ENCODE measurements around the gene SIT1.

The SIT1 gene

GRCh38 chr9:35687972-35688557, 37.3 kb upstream of the SIT1 start:
- DNase-seq, result no peak
- TF ChIP-seq GATA1 (IDR thresholded peaks at IDR 0.05; ENCODE audit: low read depth, low read length) (no peak), POLR2A (IDR thresholded peaks at IDR 0.05; ENCODE audit: low read length) (no peak)

- TF ChIP-seq POLR2A (IDR thresholded peaks at IDR 0.05; ENCODE audit: low read length) (no peak), GATA1 (IDR thresholded peaks at IDR 0.05; ENCODE audit: low read depth, low read length) (no peak)
- DNase-seq, result no peak
Measured at GRCh38 chr9:35687306-35687705, 36.6 kb upstream of the SIT1 start.

- DNase-seq, result no peak
- TF ChIP-seq POLR2A (IDR thresholded peaks at IDR 0.05; ENCODE audit: low read length), result no peak
- TF ChIP-seq GATA1 (IDR thresholded peaks at IDR 0.05; ENCODE audit: low read depth, low read length), result no peak
Measured at GRCh38 chr9:35686222-35687203, 35.8 kb upstream of the SIT1 start.

- TF ChIP-seq POLR2A (IDR thresholded peaks at IDR 0.05; ENCODE audit: low read length) (no peak), GATA1 (IDR thresholded peaks at IDR 0.05; ENCODE audit: low read depth, low read length) (no peak)
Measured at GRCh38 chr9:35685506-35685905, 34.8 kb upstream of the SIT1 start.

GRCh38 chr9:35684921-35685320, 34.2 kb upstream of the SIT1 start:
- TF ChIP-seq POLR2A (IDR thresholded peaks at IDR 0.05; ENCODE audit: low read length) (no peak), GATA1 (IDR thresholded peaks at IDR 0.05; ENCODE audit: low read depth, low read length) (no peak)
- DNase-seq, result no peak

More at GRCh38 chr9:35685506-35685905, 34.8 kb upstream of the SIT1 start:
- no peak for DNase-seq

GRCh38 chr9:35683323-35683722, 32.6 kb upstream of the SIT1 start:
- TF ChIP-seq POLR2A (IDR thresholded peaks at IDR 0.05; ENCODE audit: low read length) (no peak), GATA1 (IDR thresholded peaks at IDR 0.05; ENCODE audit: low read depth, low read length) (no peak)
- no peak for DNase-seq

GRCh38 chr9:35682520-35683315, 32.0 kb upstream of the SIT1 start:
- TF ChIP-seq POLR2A (IDR thresholded peaks at IDR 0.05; ENCODE audit: low read length) (no peak), GATA1 (IDR thresholded peaks at IDR 0.05; ENCODE audit: low read depth, low read length) (no peak)
- DNase-seq, result no peak

GRCh38 chr9:35682051-35682450, 31.3 kb upstream of the SIT1 start:
- no peak for DNase-seq
- TF ChIP-seq GATA1 (IDR thresholded peaks at IDR 0.05; ENCODE audit: low read depth, low read length) (no peak), POLR2A (IDR thresholded peaks at IDR 0.05; ENCODE audit: low read length) (no peak)

- TF ChIP-seq GATA1 (IDR thresholded peaks at IDR 0.05; ENCODE audit: low read depth, low read length) (no peak), POLR2A (IDR thresholded peaks at IDR 0.05; ENCODE audit: low read length) (no peak)
- no peak for DNase-seq
Measured at GRCh38 chr9:35681341-35682002, 30.7 kb upstream of the SIT1 start.

- TF ChIP-seq POLR2A (IDR thresholded peaks at IDR 0.05; ENCODE audit: low read length) (no peak), GATA1 (IDR thresholded peaks at IDR 0.05; ENCODE audit: low read depth, low read length) (no peak)
Measured at GRCh38 chr9:35680331-35681105, 29.8 kb upstream of the SIT1 start.

GRCh38 chr9:35679766-35680330, 29.1 kb upstream of the SIT1 start:
- no peak for DNase-seq
- TF ChIP-seq POLR2A (IDR thresholded peaks at IDR 0.05; ENCODE audit: low read length) (no peak), GATA1 (IDR thresholded peaks at IDR 0.05; ENCODE audit: low read depth, low read length) (no peak)

More at GRCh38 chr9:35680331-35681105, 29.8 kb upstream of the SIT1 start:
- no peak for DNase-seq

- no peak for TF ChIP-seq GATA1 (IDR thresholded peaks at IDR 0.05; ENCODE audit: low read depth, low read length)
- no peak for TF ChIP-seq POLR2A (IDR thresholded peaks at IDR 0.05; ENCODE audit: low read length)
Measured at GRCh38 chr9:35679091-35679490, 28.4 kb upstream of the SIT1 start.

More at GRCh38 chr9:35679091-35679490, 28.4 kb upstream of the SIT1 start:
- no peak for DNase-seq
